GM21367 (cell line): Measurements from ENCODE around the gene CTNNAL1.

Source experiments
- ATAC-seq: cut with Tn5 transposase; IDR thresholded peaks from one replicate; pipeline ENCODE4 v1.9.1; 2021; ENCODE audit not compliant: unreplicated experiment

The CTNNAL1 gene

DNA sequence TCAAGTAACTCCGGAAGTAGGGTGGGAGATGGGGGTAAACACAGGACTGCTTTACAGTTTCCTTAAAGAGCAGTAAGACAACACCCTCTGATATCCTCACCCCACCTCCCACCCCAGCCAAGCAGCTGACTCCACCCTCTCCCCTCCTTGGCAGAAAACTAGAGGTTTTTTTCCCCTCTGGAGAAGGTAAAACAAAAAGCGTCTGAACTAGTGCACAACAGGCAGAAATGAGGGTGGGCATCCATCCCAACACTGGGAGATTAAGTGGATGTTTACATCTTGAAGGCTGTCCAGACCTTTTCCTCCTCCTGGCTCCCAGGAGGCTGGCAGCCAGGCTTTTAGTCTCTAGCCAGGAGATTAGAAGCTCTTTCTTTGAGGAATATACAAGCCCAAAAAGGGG, 13.9 kb upstream of the CTNNAL1 start:
- ATAC-seq = no peak

DNA sequence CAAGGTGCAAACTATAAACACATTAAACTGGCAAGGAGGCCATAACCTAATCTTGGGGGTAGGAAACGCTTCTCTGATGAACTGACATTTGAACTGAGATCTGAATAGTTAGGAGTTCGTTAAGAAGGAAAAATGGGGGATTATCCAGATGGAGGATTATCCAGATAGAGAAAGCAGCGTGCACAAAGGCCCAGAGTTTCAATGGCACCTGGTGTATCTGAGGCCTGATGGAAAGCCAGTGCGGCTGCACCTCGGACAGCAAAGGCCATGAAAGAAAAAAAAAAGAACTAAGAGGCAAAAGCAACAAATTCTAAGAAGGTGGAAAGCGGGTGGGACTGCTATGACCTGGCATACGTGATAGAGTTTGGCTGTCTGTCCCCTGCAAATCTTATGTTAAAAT, 13.0 kb upstream of the CTNNAL1 start:
- ATAC-seq = no peak

GRCh38 chr9:109022873-109023272, 9.6 kb upstream of the CTNNAL1 start:
- no peak for ATAC-seq

GRCh38 chr9:109020581-109021511, 7.5 kb upstream of the CTNNAL1 start:
- ATAC-seq = no peak

DNA sequence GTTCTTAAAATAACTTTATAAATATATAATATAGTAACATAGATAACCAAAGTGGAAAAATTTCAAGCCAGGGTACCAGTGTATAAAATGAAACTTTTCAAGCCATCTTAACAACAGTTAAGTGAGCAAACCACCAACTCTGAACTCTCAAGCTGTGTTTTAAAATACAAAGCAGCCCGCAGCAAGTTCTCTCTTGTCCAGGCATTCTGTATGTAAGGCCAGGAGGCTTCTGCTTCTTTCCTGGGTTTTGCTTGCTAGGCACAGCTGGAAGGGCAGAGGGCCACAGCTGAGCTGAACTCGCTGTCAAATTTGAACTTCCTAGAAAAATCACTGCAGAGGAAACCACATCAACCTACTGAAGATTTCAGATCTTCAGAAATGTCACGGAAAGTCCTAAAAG, 6.8 kb upstream of the CTNNAL1 start:
- no peak for ATAC-seq

DNA sequence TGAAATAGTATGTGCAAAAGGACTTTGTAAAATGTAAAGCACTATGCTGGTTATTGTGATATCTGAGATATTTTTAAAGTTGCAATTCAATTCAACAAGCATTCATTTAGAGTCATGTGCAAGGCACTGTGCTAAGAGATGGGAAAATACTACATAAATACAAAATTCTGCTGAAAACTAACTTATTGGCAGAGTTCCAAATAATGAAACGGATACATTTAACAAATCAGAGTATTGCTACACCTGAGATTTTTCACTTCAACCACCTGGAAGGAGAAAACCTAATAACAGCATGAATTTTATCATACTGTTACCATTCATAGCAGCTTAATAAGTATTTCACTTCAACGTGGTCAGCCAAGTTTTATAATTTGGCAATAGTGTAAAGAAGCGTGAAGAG, 6.1 kb upstream of the CTNNAL1 start:
- no peak for ATAC-seq

DNA sequence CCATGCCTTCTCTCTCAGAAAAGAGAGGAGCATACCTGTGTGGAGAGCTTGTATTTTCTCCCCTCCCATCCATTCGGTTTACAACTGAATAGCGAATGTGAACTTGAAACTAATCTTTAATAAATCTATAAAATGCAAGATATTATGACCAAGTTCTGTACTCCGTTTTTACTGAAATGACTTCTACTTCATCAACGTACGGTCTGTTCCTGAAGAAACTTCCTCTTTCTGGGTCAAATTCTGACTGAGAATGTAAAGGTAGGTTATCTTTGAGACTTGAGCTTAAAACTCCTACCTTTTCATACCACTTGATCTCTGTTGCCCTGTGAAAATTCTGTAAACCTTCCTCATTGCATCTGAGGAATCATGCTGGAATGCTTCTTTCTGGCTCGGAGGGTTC, 4.2 kb upstream of the CTNNAL1 start:
- ATAC-seq = no peak

- no peak for ATAC-seq
Measured at GRCh38 chr9:109017061-109017460, 3.8 kb upstream of the CTNNAL1 start.

DNA sequence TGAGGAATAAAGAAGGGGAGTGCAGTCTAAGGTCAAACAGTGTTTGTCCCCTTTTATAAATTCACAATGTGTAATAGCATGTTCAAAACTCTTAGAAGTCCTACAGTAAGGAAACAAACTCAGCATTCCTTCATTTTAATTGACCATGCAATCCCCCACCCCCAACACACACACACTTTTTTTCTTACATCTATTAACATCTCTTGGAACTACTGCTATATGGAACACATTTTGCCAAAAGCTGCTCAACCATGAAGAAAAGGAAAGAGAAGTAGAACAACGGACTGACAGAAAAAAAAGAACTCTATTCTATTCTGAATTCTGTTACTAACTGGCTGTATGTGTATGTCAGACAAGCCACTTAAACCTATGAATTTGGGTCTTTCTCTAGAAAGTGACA, 2.8 kb upstream of the CTNNAL1 start:
- no peak for ATAC-seq

DNA sequence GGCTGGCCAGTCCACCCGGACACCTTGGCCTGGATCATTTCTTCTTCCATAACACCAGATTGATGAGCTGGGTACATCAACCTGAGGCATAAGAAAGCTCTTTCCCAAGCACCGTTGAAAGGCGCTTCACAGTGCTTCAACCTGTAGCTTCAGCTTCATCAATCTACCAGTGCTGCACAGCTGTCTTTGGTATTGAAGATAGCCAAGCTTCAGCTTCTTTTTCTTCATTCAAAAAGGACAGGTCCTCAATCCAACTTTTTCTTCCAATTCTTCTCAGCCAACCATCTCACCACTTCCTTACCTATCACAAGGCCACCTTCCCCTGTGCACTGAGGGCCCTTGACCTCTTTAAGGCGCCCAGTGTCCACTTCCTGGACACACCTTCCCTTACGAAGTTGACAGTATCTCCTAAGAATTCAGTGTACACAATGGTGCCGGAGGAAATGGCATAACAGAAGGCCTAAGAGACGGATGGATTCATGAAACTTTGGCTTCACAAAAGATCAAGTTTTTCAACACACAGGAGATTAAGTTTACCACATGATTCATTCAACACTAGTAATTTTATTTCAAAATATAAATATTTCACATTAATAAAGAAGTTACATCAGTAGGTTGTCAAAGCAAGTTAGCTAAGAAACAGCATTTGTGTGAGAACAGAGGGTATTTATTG, 1.4 kb upstream of the CTNNAL1 start:
- no peak for ATAC-seq

- ATAC-seq = no peak
Measured at GRCh38 chr9:109013679-109014607, 644 bp upstream of the CTNNAL1 start.

DNA sequence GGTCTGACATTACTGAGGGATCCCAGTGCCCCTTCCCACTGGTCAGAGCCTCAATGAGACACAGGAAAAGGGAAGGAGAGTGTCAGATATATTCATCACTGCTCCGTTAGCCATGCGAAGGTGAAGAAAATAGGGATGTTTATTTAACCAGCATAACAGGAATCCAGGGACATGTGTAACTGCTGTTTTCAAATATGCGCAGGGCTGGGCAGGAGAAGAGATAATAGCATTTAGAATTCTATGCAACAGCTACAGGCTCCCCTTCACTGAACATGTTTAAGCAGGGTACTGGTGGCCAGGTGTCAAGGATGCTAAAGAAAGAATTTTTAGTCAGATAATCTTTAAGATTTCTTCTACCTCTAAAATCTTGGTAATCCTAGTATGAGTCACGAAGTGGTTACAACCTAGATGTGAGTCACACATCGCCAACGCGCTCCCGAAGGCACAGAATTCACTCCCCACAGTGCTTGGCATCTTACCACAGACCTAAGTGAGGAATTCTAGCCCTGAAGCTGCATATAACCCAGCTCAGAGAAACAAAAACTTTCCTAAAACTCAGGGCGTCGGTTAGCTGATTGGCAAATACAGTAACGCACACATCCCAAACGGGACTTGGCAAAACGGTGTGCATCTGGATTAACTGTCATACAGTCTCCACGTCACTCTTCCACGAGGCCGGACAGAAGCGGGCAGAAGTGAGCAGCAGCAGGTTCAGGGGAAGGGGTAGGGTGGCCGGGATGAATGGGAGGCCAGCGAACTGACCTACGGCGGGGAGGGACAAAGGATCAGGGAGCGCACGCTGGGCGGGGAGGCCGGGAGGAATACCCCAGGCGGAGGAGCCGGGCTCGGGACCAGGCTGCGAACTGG, 1.1 kb downstream of the CTNNAL1 start:
- ATAC-seq = peak; percentile 17

DNA sequence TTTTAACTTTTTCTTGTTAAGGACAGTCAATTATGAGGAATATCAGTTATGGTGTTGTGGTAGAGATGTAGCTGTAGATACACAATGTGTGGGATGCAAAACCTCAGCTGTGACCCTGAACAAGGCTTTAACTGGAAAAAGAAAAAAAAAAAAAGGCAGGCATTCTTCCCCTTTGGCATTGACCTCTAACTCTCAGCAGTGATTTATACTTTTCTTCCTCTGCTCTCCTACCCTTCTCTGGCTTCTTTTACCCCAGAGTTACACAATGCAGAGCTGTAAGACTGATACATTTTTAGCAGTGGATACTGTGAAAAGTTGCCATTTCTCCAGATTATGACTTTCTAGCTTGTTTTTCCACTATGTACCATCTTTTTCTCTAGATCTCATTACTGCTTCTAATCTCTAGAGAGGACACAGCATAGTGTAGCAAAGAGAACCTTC, 2.0 kb downstream of the CTNNAL1 start:
- no peak for ATAC-seq

GRCh38 chr9:109010746-109011145, 2.6 kb downstream of the CTNNAL1 start:
- peak; percentile 36 for ATAC-seq

- ATAC-seq = no peak
Measured at GRCh38 chr9:109005678-109006077, 7.6 kb downstream of the CTNNAL1 start.

DNA sequence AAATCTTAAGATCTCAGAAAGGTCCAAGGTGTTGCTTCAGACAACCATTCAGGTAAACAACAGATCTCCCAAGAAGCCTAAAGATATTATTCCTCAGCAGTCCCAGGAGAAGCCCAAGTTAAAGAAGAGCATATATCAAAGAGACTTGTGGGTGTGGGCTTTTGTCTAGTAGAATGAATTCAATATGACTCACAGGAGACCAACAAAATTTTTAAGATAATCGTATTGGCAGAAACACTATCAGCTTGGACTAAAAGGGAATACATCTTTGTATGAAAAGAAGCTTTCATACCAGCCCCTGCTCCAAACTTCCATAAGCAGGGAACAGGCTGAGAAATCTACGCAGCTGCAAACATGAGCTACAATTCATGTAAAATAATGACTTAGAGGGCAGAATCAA, 10.2 kb downstream of the CTNNAL1 start:
- no peak for ATAC-seq

- no peak for ATAC-seq
Measured at GRCh38 chr9:109002141-109002540, 11.2 kb downstream of the CTNNAL1 start.

- ATAC-seq = no peak
Measured at GRCh38 chr9:109001275-109001676, 12.0 kb downstream of the CTNNAL1 start.

DNA sequence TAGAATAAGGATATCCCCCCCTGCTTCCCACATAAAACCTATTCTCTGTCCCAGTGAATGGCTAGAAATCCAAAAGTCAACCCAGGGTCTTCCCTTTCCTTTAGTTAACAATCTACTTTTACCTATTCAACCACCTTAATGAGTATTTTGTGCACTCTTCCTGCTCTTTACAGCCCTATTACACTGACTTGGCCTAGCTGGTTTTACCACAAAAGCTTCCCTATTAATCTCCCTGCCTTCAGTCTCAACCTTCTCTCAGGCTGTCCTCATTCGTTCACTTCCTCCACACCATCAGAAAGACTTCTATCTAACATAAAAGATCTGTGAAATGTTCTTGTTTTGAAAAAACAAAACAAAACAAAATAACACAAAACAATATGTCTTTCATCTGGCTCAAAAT, 16.2 kb downstream of the CTNNAL1 start:
- no peak for ATAC-seq

DNA sequence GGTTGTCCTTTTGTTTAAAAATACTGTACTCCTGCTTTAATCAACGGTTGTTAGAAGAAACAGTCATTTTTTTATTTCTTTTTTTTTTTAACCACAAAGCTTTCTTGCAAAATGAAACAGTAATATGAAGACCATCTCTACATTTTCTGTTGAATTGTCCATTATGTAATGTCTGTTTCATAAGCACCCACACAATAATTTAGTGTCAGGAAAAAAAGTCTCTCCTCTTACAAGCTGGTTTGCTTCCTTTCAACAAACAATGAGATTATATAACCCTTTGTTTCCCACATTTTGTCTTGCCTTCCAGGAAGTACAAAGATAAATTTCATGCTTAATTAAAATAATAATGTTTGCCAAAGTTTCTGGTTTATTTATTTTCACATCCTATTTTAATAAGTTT, 16.7 kb downstream of the CTNNAL1 start:
- ATAC-seq = no peak
